ENCODE results near the gene SDC1. TPM values are rescaled to one million over a fixed set of nuclear protein-coding genes. Genes with fewer than 3 reads are reported as not detected.
"Not testable (repeated sequence)": the region's sequence is repeated elsewhere in the genome, so short reads cannot be mapped to it uniquely, and the experiment has no call there.

SDC1 gene
- total RNA-seq, 4 donors from 2014 or later, result 355 to 757 (median 496) TPM

GRCh38 chr2:20257411-20257810 lies 32.5 kb upstream of the SDC1 start:
- Histone ChIP-seq H3K27ac (no peak overlapping the region), H3K27me3 (no peaks in the 10 kb centered on the region), H3K4me1 (no peaks in the 10 kb centered on the region), H3K36me3 (peaks cover 7 to 96% (median 28%) of the 10 kb centered on the region in 3 donors), H3K9me3 (no peaks in the 10 kb centered on the region), H3K4me3 (no peak overlapping the region)
- WGBS, 2 donors, result 95 to 100% methylated on average over 1 of the region's 1 CpG
- intact Hi-C loops (cut with DNase I), result no loop called here
- no peak for DNase-seq
- no peak for TF ChIP-seq POLR2A (IDR thresholded peaks at IDR 0.05)
- TF ChIP-seq, protein P1, sequence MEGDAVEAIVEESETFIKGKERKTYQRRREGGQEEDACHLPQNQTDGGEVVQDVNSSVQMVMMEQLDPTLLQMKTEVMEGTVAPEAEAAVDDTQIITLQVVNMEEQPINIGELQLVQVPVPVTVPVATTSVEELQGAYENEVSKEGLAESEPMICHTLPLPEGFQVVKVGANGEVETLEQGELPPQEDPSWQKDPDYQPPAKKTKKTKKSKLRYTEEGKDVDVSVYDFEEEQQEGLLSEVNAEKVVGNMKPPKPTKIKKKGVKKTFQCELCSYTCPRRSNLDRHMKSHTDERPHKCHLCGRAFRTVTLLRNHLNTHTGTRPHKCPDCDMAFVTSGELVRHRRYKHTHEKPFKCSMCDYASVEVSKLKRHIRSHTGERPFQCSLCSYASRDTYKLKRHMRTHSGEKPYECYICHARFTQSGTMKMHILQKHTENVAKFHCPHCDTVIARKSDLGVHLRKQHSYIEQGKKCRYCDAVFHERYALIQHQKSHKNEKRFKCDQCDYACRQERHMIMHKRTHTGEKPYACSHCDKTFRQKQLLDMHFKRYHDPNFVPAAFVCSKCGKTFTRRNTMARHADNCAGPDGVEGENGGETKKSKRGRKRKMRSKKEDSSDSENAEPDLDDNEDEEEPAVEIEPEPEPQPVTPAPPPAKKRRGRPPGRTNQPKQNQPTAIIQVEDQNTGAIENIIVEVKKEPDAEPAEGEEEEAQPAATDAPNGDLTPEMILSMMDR (IDR thresholded peaks at IDR 0.05), result no peak

DNA sequence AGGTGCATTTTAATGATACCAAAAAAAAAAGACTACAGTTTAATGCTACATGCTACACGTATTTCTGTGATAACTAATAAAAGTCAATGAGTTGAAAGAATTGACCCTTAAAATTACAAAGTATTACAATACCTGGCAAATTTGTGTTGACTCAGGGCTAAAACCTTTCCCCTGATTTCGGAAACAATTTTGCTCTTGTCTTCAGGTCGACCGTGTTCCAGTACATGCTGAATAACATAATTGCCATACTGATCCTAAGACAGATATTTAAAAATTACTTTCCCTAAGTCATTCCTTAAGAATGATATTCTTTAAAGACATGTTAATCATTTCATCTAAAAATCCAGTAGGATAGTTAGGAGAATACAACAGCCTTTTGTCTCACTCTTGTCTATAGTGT lies 29.8 kb upstream of the SDC1 start:
- no peaks in the 10 kb centered on the region for H3K27me3 ChIP-seq
- intact Hi-C loops (cut with DNase I), result no loop called here
- H3K9me3 ChIP-seq, result no peaks in the 10 kb centered on the region
- DNase-seq, result no peak
- H3K36me3 ChIP-seq, result peaks cover 7 to 96% (median 19%) of the 10 kb centered on the region in 3 donors
- no peak overlapping the region for H3K27ac ChIP-seq
- H3K4me1 ChIP-seq, result no peaks in the 10 kb centered on the region
- 95 to 96% methylated on average over 4 of the region's 4 CpGs for WGBS, 2 donors
- no peak overlapping the region for H3K4me3 ChIP-seq
- no peak for TF ChIP-seq POLR2A (IDR thresholded peaks at IDR 0.05)
- TF ChIP-seq, protein P1 (IDR thresholded peaks at IDR 0.05), result no peak

GRCh38 chr2:20250436-20250835 lies 25.5 kb upstream of the SDC1 start:
- intact Hi-C loops (cut with DNase I), result no loop called here
- TF ChIP-seq POLR2A (IDR thresholded peaks at IDR 0.05), result no peak
- TF ChIP-seq, protein P1 (IDR thresholded peaks at IDR 0.05), result no peak
- H3K9me3 ChIP-seq, result no peaks in the 10 kb centered on the region
- no peak overlapping the region for H3K27ac ChIP-seq
- H3K27me3 ChIP-seq, result no peaks in the 10 kb centered on the region
- no peaks in the 10 kb centered on the region for H3K4me1 ChIP-seq
- H3K4me3 ChIP-seq, result no peak overlapping the region
- no peak for DNase-seq
- H3K36me3 ChIP-seq, result peaks cover 7 to 92% (median 19%) of the 10 kb centered on the region in 3 donors

DNA sequence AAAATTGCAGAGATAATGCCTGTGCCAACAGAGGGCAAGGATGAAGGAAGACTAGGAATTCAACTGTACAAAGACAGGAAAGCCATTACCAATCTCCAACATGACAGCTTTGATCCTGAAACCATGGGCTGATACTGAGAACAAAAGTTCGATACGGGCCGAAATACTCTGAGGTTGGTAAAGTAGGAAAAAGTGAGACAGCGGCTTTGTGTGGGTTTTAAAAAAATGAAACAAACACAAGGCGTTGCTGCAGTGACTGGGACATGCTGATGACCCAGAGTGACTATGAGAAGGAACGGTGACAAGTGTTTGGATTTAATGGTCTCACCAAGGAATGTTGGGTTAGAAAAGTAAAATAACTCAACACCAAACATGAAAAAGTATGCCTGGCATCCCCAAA lies 24.2 kb upstream of the SDC1 start:
- no peak for DNase-seq
- no peak for TF ChIP-seq POLR2A (IDR thresholded peaks at IDR 0.05)
- TF ChIP-seq, protein P1 (IDR thresholded peaks at IDR 0.05), result no peak
- 86 to 88% methylated on average over 6 of the region's 6 CpGs for WGBS, 2 donors
- no peak overlapping the region for H3K4me3 ChIP-seq
- intact Hi-C loops (cut with DNase I), result no loop called here
- no peak overlapping the region for H3K27ac ChIP-seq
- no peaks in the 10 kb centered on the region for H3K9me3 ChIP-seq
- H3K36me3 ChIP-seq, result peaks cover 0 to 80% (median 14%) of the 10 kb centered on the region in 3 donors
- no peaks in the 10 kb centered on the region for H3K27me3 ChIP-seq
- H3K4me1 ChIP-seq, result no peaks in the 10 kb centered on the region

DNA sequence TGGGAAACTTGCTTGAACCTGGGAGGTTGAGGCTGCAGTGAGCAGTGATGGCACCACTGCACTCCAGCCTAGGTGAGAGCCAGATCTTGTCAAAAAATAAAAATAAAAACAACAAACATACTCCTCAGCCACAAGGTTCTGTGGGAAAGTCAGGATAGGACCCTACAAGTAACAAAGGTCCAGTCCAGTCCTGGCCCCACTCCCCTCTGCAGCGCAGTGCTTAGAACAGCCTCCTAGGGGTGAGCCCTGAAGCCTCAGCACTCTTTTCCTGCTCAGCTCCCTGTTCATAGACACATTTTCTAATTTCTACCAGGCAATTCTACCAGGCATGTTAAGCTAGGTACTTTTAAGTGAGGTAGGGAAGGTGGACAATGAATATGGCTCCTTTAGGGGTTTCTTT lies 22.2 kb upstream of the SDC1 start:
- Histone ChIP-seq H3K27ac (no peak overlapping the region), H3K4me3 (no peak overlapping the region), H3K27me3 (no peaks in the 10 kb centered on the region), H3K9me3 (no peaks in the 10 kb centered on the region), H3K4me1 (peaks cover 0 to 11% (median 0%) of the 10 kb centered on the region in 3 donors), H3K36me3 (peaks cover 0 to 59% (median 3%) of the 10 kb centered on the region in 3 donors)
- WGBS, 2 donors, result 100% methylated on average over 1 of the region's 1 CpG
- no peak for DNase-seq
- intact Hi-C loops (cut with DNase I), result no loop called here
- no peak for TF ChIP-seq POLR2A (IDR thresholded peaks at IDR 0.05)
- TF ChIP-seq, protein P1 (IDR thresholded peaks at IDR 0.05), result no peak

- H3K27me3 ChIP-seq; DNase-seq; H3K4me3 ChIP-seq; H3K27ac ChIP-seq; intact Hi-C loops (cut with DNase I); H3K9me3 ChIP-seq: not testable (repeated sequence)
- peaks cover 0 to 14% (median 0%) of the 10 kb centered on the region in 3 donors for H3K4me1 ChIP-seq
- peaks cover 0 to 24% (median 0%) of the 10 kb centered on the region in 3 donors for H3K36me3 ChIP-seq
- WGBS, 2 donors, result 79 to 85% methylated on average over 5 of the region's 5 CpGs
Measured at GRCh38 chr2:20243637-20244036, 18.7 kb upstream of the SDC1 start.
